Measurements from ENCODE around the gene PRR13.
"Not testable (repeated sequence)": the region's sequence is repeated elsewhere in the genome, so short reads cannot be mapped to it uniquely, and the experiment has no call there.

DNA sequence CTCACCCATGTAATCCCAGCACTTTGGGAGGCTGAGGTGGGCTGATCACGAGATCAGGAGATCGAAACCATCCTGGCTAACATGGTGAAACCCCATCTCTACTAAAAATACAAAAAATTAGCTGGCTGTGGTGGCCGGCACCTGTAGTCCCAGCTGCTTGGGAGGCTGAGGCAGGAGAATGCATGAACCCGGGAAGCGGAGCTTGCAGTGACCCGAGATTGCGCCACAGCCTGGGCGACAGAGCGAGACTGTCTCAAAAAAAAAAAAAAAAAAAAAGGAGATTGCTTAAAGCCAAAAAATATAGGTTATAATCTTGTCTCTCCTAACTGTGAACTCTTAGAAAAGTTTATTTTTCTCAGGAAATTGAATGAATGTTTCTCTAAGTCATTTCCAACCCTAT, 6.2 kb upstream of the PRR13 start:
- TF ChIP-seq, protein P1, sequence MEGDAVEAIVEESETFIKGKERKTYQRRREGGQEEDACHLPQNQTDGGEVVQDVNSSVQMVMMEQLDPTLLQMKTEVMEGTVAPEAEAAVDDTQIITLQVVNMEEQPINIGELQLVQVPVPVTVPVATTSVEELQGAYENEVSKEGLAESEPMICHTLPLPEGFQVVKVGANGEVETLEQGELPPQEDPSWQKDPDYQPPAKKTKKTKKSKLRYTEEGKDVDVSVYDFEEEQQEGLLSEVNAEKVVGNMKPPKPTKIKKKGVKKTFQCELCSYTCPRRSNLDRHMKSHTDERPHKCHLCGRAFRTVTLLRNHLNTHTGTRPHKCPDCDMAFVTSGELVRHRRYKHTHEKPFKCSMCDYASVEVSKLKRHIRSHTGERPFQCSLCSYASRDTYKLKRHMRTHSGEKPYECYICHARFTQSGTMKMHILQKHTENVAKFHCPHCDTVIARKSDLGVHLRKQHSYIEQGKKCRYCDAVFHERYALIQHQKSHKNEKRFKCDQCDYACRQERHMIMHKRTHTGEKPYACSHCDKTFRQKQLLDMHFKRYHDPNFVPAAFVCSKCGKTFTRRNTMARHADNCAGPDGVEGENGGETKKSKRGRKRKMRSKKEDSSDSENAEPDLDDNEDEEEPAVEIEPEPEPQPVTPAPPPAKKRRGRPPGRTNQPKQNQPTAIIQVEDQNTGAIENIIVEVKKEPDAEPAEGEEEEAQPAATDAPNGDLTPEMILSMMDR (IDR thresholded peaks at IDR 0.05) = not testable (repeated sequence)
- TF ChIP-seq POLR2A (IDR thresholded peaks at IDR 0.05) = not testable (repeated sequence)
